ENCODE data around the gene ATP2B2.

The ATP2B2 gene

GRCh38 chr3:10529809-10530208 is 24.4 kb upstream of the ATP2B2 start:
- no peak overlapping the region for H3K9ac ChIP-seq (ENCODE audit: low read depth, low read length)
- no peaks in the 10 kb centered on the region for H3K36me3 ChIP-seq (ENCODE audit: insufficient read depth, low read depth, low read length)
- no peaks in the 10 kb centered on the region for H3K27me3 ChIP-seq (ENCODE audit: insufficient read depth, low read length)
- no peaks in the 10 kb centered on the region for H3K4me1 ChIP-seq (ENCODE audit: insufficient read depth, low read length)
- no peak overlapping the region for H3K27ac ChIP-seq (ENCODE audit: low read length)
- no peak overlapping the region for H3K4me3 ChIP-seq (ENCODE audit: low read length)
- H3K9me3 ChIP-seq (ENCODE audit: insufficient read depth, low read depth, low read length): no peaks in the 10 kb centered on the region

GRCh38 chr3:10528046-10528445 is 22.7 kb upstream of the ATP2B2 start:
- H3K36me3 ChIP-seq (ENCODE audit: insufficient read depth, low read depth, low read length): no peaks in the 10 kb centered on the region
- H3K27ac ChIP-seq (ENCODE audit: low read length): no peak overlapping the region
- no peaks in the 10 kb centered on the region for H3K9me3 ChIP-seq (ENCODE audit: insufficient read depth, low read depth, low read length)
- H3K4me3 ChIP-seq (ENCODE audit: low read length): no peak overlapping the region
- no peaks in the 10 kb centered on the region for H3K27me3 ChIP-seq (ENCODE audit: insufficient read depth, low read length)
- H3K9ac ChIP-seq (ENCODE audit: low read depth, low read length): no peak overlapping the region
- H3K4me1 ChIP-seq (ENCODE audit: insufficient read depth, low read length): no peaks in the 10 kb centered on the region

- no peak overlapping the region for H3K9ac ChIP-seq (ENCODE audit: low read depth, low read length)
- H3K4me1 ChIP-seq (ENCODE audit: insufficient read depth, low read length): no peaks in the 10 kb centered on the region
- H3K4me3 ChIP-seq (ENCODE audit: low read length): no peak overlapping the region
- no peaks in the 10 kb centered on the region for H3K36me3 ChIP-seq (ENCODE audit: insufficient read depth, low read depth, low read length)
- H3K27me3 ChIP-seq (ENCODE audit: insufficient read depth, low read length): no peaks in the 10 kb centered on the region
- no peak overlapping the region for H3K27ac ChIP-seq (ENCODE audit: low read length)
- H3K9me3 ChIP-seq (ENCODE audit: insufficient read depth, low read depth, low read length): no peaks in the 10 kb centered on the region
Measured at GRCh38 chr3:10527295-10528001, 22.1 kb upstream of the ATP2B2 start.

- H3K27ac ChIP-seq (ENCODE audit: low read length): no peak overlapping the region
- no peak overlapping the region for H3K9ac ChIP-seq (ENCODE audit: low read depth, low read length)
- H3K36me3 ChIP-seq (ENCODE audit: insufficient read depth, low read depth, low read length): no peaks in the 10 kb centered on the region
- no peaks in the 10 kb centered on the region for H3K4me1 ChIP-seq (ENCODE audit: insufficient read depth, low read length)
- no peaks in the 10 kb centered on the region for H3K9me3 ChIP-seq (ENCODE audit: insufficient read depth, low read depth, low read length)
- no peak overlapping the region for H3K4me3 ChIP-seq (ENCODE audit: low read length)
- H3K27me3 ChIP-seq (ENCODE audit: insufficient read depth, low read length): no peaks in the 10 kb centered on the region; the same call in 1 of the 2 replicates
Measured at GRCh38 chr3:10526366-10526765, 21.0 kb upstream of the ATP2B2 start.

DNA sequence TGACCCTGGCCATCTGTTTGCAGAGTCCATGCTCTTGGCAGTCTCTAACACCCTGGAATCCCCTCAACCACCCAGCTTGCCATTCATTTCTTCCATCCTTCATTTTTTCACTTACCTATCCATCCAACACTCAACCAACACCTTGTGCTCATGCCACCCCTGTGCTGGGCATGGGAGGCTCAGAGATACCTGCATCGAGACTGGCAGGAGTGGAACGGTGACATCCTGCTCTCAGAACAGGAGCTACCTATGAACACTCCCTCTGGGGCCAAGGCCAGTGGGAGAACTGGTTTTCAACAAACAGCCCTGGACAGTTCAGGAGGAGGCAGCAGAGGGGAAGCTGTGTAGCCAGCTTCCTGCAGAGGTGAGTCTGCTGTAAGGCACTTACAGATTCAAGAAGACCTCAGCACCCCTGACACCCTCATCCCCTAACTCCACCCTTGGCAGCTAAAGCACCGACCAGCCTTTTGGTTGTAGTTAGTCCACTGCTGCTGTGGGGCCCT is 19.5 kb upstream of the ATP2B2 start:
- Histone ChIP-seq H3K4me3 (ENCODE audit: low read length) (no peak overlapping the region), H3K9ac (ENCODE audit: low read depth, low read length) (no peak overlapping the region), H3K36me3 (ENCODE audit: insufficient read depth, low read depth, low read length) (no peaks in the 10 kb centered on the region), H3K27ac (ENCODE audit: low read length) (no peak overlapping the region), H3K27me3 (ENCODE audit: insufficient read depth, low read length) (no peaks in the 10 kb centered on the region; the same call in 1 of the 2 replicates), H3K9me3 (ENCODE audit: insufficient read depth, low read depth, low read length) (no peaks in the 10 kb centered on the region), H3K4me1 (ENCODE audit: insufficient read depth, low read length) (no peaks in the 10 kb centered on the region)

DNA sequence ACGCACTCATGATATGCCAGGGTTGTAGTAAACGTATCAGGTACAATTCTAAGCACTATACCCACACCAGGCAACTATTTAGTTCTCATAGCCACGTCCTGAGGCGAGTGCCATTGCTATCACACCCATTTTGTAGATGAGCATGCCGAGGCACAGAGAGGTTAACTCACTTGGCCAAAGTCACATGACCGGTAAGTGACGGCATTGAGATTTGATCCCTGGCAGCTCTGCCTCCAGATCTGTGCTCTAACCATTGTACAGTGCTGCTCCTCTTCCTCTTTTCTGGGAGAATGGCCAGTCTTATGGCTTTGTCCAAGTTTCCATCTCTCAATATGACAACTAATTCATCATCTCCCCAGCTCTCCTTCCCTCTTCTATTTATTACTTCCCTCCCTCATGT is 18.9 kb upstream of the ATP2B2 start:
- no peaks in the 10 kb centered on the region for H3K36me3 ChIP-seq (ENCODE audit: insufficient read depth, low read depth, low read length)
- H3K9me3 ChIP-seq (ENCODE audit: insufficient read depth, low read depth, low read length): no peaks in the 10 kb centered on the region
- H3K27ac ChIP-seq (ENCODE audit: low read length): no peak overlapping the region
- H3K9ac ChIP-seq (ENCODE audit: low read depth, low read length): no peak overlapping the region
- H3K4me3 ChIP-seq (ENCODE audit: low read length): no peak overlapping the region
- no peaks in the 10 kb centered on the region; the same call in 1 of the 2 replicates for H3K27me3 ChIP-seq (ENCODE audit: insufficient read depth, low read length)
- H3K4me1 ChIP-seq (ENCODE audit: insufficient read depth, low read length): no peaks in the 10 kb centered on the region

- no peaks in the 10 kb centered on the region for H3K9me3 ChIP-seq (ENCODE audit: insufficient read depth, low read depth, low read length)
- H3K27ac ChIP-seq (ENCODE audit: low read length): no peak overlapping the region
- no peaks in the 10 kb centered on the region; the same call in 1 of the 2 replicates for H3K27me3 ChIP-seq (ENCODE audit: insufficient read depth, low read length)
- no peaks in the 10 kb centered on the region for H3K4me1 ChIP-seq (ENCODE audit: insufficient read depth, low read length)
- no peak overlapping the region for H3K9ac ChIP-seq (ENCODE audit: low read depth, low read length)
- no peaks in the 10 kb centered on the region for H3K36me3 ChIP-seq (ENCODE audit: insufficient read depth, low read depth, low read length)
- H3K4me3 ChIP-seq (ENCODE audit: low read length): no peak overlapping the region
Measured at GRCh38 chr3:10523561-10523960, 18.2 kb upstream of the ATP2B2 start.

DNA sequence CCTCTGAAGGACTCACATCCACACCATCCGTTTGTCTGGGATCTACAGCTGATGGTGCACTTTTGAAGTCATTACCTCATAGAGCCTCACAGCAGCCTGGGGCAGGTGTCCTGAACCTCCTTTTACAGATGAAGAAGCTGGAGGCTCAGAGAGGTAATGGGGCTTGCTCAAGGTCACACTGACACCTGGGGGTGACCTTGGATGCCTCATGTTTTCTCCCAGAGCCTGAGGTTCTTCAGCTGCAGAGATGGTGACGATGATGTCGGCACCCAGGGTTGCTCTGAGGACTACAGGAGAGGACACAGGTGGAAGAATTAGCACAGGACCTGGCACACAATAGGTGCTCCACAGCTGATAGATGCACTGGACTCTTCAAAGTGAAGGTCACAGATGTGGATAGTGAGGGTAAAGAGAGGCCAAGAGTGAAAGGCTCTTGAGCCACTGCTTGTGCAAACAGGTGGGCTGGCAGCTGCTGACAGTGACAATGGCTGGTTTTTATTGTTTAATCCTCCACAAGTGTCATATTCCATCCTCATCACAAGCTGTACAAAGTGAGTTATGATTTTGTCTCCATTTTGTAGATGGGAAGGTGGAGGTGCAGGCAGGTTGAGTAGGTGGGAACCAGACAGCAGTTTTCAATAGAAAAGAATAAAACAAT is 17.4 kb upstream of the ATP2B2 start:
- H3K9me3 ChIP-seq (ENCODE audit: insufficient read depth, low read depth, low read length): no peaks in the 10 kb centered on the region
- no peaks in the 10 kb centered on the region for H3K36me3 ChIP-seq (ENCODE audit: insufficient read depth, low read depth, low read length)
- H3K27me3 ChIP-seq (ENCODE audit: insufficient read depth, low read length): no peaks in the 10 kb centered on the region; the same call in 1 of the 2 replicates
- no peak overlapping the region for H3K4me3 ChIP-seq (ENCODE audit: low read length)
- no peak overlapping the region; the same call in 1 of the 2 replicates for H3K9ac ChIP-seq (ENCODE audit: low read depth, low read length)
- H3K27ac ChIP-seq (ENCODE audit: low read length): no peak overlapping the region
- no peaks in the 10 kb centered on the region for H3K4me1 ChIP-seq (ENCODE audit: insufficient read depth, low read length)

- no peaks in the 10 kb centered on the region for H3K36me3 ChIP-seq (ENCODE audit: insufficient read depth, low read depth, low read length)
- no peak overlapping the region for H3K9ac ChIP-seq (ENCODE audit: low read depth, low read length)
- no peaks in the 10 kb centered on the region for H3K4me1 ChIP-seq (ENCODE audit: insufficient read depth, low read length)
- no peaks in the 10 kb centered on the region for H3K9me3 ChIP-seq (ENCODE audit: insufficient read depth, low read depth, low read length)
- H3K27me3 ChIP-seq (ENCODE audit: insufficient read depth, low read length): no peaks in the 10 kb centered on the region; the same call in 1 of the 2 replicates
- no peak overlapping the region for H3K27ac ChIP-seq (ENCODE audit: low read length)
- no peak overlapping the region for H3K4me3 ChIP-seq (ENCODE audit: low read length)
Measured at GRCh38 chr3:10521772-10522441, 16.5 kb upstream of the ATP2B2 start.

DNA sequence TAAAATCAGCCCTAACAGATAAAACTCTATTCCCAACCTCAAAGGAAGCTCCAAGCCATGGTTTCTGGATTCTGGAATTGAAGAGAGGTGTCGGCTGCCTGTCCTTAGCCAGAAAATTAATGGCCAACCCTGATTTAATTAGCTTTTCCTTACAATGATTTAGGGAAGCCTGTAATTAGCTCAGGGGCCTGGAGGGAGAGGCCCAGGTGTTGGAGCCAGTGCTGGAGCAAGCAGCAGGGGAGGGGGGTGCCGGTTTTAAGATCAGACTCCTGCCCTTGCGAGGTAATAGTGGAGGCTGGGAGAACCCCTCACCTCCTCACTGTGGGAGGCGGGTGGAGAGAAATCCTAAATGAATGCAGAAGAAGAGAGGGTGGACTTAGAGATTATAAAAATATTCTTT is 14.7 kb upstream of the ATP2B2 start:
- H3K27me3 ChIP-seq (ENCODE audit: insufficient read depth, low read length): no peaks in the 10 kb centered on the region; the same call in 1 of the 2 replicates
- H3K36me3 ChIP-seq (ENCODE audit: insufficient read depth, low read depth, low read length): no peaks in the 10 kb centered on the region
- H3K4me1 ChIP-seq (ENCODE audit: insufficient read depth, low read length): no peaks in the 10 kb centered on the region
- H3K27ac ChIP-seq (ENCODE audit: low read length): no peak overlapping the region
- H3K4me3 ChIP-seq (ENCODE audit: low read length): no peak overlapping the region
- H3K9me3 ChIP-seq (ENCODE audit: insufficient read depth, low read depth, low read length): no peaks in the 10 kb centered on the region
- no peak overlapping the region for H3K9ac ChIP-seq (ENCODE audit: low read depth, low read length)

GRCh38 chr3:10519236-10519635 is 13.8 kb upstream of the ATP2B2 start:
- no peaks in the 10 kb centered on the region; the same call in 1 of the 2 replicates for H3K27me3 ChIP-seq (ENCODE audit: insufficient read depth, low read length)
- H3K9ac ChIP-seq (ENCODE audit: low read depth, low read length): no peak overlapping the region
- no peaks in the 10 kb centered on the region for H3K4me1 ChIP-seq (ENCODE audit: insufficient read depth, low read length)
- no peaks in the 10 kb centered on the region for H3K9me3 ChIP-seq (ENCODE audit: insufficient read depth, low read depth, low read length)
- no peak overlapping the region for H3K4me3 ChIP-seq (ENCODE audit: low read length)
- no peak overlapping the region for H3K27ac ChIP-seq (ENCODE audit: low read length)
- H3K36me3 ChIP-seq (ENCODE audit: insufficient read depth, low read depth, low read length): no peaks in the 10 kb centered on the region
